Spleen (tissue), 11 donors: ENCODE measurements around the gene MLLT10. TPM values are rescaled to one million over a fixed set of nuclear protein-coding genes. Genes with fewer than 3 reads are reported as not detected.

Experiments
- DNase-seq: peaks from one replicate; pipeline ENCODE4 v3.0.0-alpha.2; 2020
- H3K27ac ChIP-seq, 8 donors: fragments of 200-600 bp; sonication (generic) in 7 of 8; 1 replicate in 4 of 8; 2 replicates in 4 of 8; pipeline versions ENCODE4 v1.5.0 to v1.8.0; 2016 to 2021; ENCODE audit warnings: inconsistent platforms in 4 of 8, mild to moderate bottlenecking in 4 of 8, moderate library complexity in 1 of 8
- H3K27me3 ChIP-seq, 7 donors: fragments of 200-600 bp; sonication (generic) in 6 of 7; replicated peaks in 1 of 7; 1 replicate in 4 of 7; 2 replicates in 3 of 7; pipeline versions ENCODE4 v1.5.0 to v1.8.0; 2016 to 2021; ENCODE audit warnings: inconsistent platforms in 3 of 7, mild to moderate bottlenecking in 1 of 7
- H3K36me3 ChIP-seq, 6 donors: fragments of 200-600 bp; sonication (generic) in 5 of 6; 1 replicate in 4 of 6; 2 replicates in 2 of 6; pipeline versions ENCODE4 v1.5.0 to v1.8.0; 2016 to 2021; ENCODE audit warnings: inconsistent platforms in 2 of 6
- H3K4me1 ChIP-seq, 6 donors: fragments of 200-600 bp; sonication (generic) in 5 of 6; 1 replicate in 3 of 6; 2 replicates in 3 of 6; pipeline versions ENCODE4 v1.5.0 to v1.8.0; 2016 to 2021; ENCODE audit warnings: inconsistent platforms in 3 of 6
- H3K4me3 ChIP-seq, 8 donors: fragments of 200-600 bp; sonication (generic) in 7 of 8; 1 replicate in 4 of 8; 2 replicates in 4 of 8; pipeline versions ENCODE4 v1.5.0 to v1.8.0; 2016 to 2021; ENCODE audit warnings: inconsistent platforms in 4 of 8, mild to moderate bottlenecking in 4 of 8, moderate library complexity in 2 of 8
- H3K9me3 ChIP-seq, 8 donors: fragments of 200-600 bp; sonication (generic) in 7 of 8; 1 replicate in 4 of 8; 2 replicates in 4 of 8; pipeline versions ENCODE4 v1.5.0 to v1.8.0; 2016 to 2021; ENCODE audit warnings: inconsistent platforms in 4 of 8
- POLR2A ChIP-seq, 3 donors: fragments of 450-650 bp; IDR thresholded peaks; one replicate each; pipeline ENCODE4 v1.5.1; 2017; ENCODE audit warnings: antibody characterized with exemption in 3 of 3, mild to moderate bottlenecking in 1 of 3
- POLR2AphosphoS5 ChIP-seq, 3 donors: sonication (generic); formaldehyde crosslinking; IDR thresholded peaks; one replicate each; pipeline ENCODE4 v1.5.1; 2017; ENCODE audit warnings: antibody characterized with exemption in 3 of 3
- WGBS, 5 donors: extraction: QIAGEN DNeasy Blood & Tissue Kit in 3 of 5; methylation state at CpG; one replicate each; pipeline versions ENCODE4 v1.1.5 to v1.1.7; 2013 to 2018; 5-methylcytosine and 5-hydroxymethylcytosine counted together
- intact Hi-C: fragments of 100-400 bp; cut with DNase I; formaldehyde crosslinking; loops from one replicate; pipeline ENCODE4 v1.15.0; 2023; ENCODE audit warnings: low total_unique reads
- polyA plus RNA-seq, 3 donors: library from polyadenylated mRNA; stranded (reverse); fragments of 200-250 nt; gene quantifications; one replicate each; pipeline ENCODE4 v1.2.1, GENCODE V29; 2013
- total RNA-seq, 7 donors: library from RNA; depleted of rRNA in 3 of 7; stranded (reverse); fragments of >200 nt in 3 of 7; fragmentation: NEBNext Ultra II Directional in 4 of 7; extraction: Animal tissue kit (Norgen Biotek cat#: 25700) in 4 of 7; gene quantifications; one replicate each; pipeline versions ENCODE4 v1.1.0 to v1.2.1, GENCODE V29; 2016 to 2021
- TF ChIP-seq, protein P1 (sequence below), 11 experiments: fragments of 200-600 bp in 7 of 11; fragments of 450-650 bp in 4 of 11; sonication (generic) in 4 of 11; IDR thresholded peaks in 8 of 11; conservative IDR thresholded peaks in 3 of 11; 1 replicate in 7 of 11; 2 replicates in 4 of 11; pipeline versions ENCODE4 v1.4.0 to v1.8.0; 2016 to 2021; ENCODE audit warnings: antibody characterized with exemption in 11 of 11, inconsistent platforms in 4 of 11, mild to moderate bottlenecking in 1 of 11
- donor health status: healthy with polysubstance abuse.
- donor health status: DM: no; HTN: no; CAD: no; lungs with moderate emphysema.
- donor health status: DM: no; HTN: no; CAD: no.
- donor health status: Bipolar disorder and iron deficiency.
- donor health status: healthy.
- donor health status: DM: no; HTN: no; CAD: no.
- donor health status: DM: yes; HTN: yes; CAD: no.

Gene MLLT10
- total and polyA plus RNA-seq, 10 donors, result 9.5 to 58.1 (median 43.0) TPM

DNA sequence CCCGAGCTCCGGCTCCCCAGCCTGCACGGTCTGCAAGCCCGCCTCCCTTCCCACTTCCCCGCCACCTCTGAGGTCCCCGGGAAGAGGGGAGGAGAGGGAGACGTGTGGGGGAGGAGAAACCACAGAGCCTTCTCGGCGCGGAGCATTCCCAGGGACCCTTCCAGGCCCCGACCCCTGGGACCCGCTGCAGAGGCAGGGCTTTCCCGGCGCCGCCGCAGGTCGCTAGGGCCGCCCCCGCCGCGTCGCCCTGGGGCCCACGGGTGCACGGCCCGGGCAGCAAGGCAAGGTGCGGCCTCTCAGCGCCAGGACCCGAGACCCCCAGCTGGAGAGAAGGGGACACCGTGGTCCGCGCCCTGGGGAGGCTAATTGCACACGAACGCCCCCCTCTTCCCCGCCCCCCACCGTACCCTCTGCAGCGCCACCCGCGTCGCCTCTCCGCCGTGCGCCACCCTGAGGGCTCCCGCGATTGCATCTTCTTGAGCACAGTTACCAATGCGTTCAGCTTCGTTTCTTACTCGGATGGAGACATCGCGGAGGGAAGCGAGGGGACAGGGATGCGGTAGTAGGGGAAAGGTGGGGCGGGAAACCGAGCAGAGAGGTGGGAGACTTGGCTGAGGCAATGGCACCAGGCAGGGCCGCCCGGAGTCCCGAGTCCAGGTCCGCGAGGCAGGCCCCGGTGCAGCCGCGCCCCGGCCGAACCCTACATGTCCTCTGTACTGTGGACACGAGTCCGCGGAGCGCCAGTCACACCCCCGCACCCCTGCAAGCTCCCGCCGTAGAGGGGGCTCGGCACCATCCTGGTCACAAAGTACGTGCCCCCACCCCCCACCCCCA, 37.5 kb upstream of the MLLT10 start:
- H3K27ac ChIP-seq, result peak overlapping the region in 4 of 8 donors; percentile 16 to 52 (median 43)
- TF ChIP-seq, protein P1, sequence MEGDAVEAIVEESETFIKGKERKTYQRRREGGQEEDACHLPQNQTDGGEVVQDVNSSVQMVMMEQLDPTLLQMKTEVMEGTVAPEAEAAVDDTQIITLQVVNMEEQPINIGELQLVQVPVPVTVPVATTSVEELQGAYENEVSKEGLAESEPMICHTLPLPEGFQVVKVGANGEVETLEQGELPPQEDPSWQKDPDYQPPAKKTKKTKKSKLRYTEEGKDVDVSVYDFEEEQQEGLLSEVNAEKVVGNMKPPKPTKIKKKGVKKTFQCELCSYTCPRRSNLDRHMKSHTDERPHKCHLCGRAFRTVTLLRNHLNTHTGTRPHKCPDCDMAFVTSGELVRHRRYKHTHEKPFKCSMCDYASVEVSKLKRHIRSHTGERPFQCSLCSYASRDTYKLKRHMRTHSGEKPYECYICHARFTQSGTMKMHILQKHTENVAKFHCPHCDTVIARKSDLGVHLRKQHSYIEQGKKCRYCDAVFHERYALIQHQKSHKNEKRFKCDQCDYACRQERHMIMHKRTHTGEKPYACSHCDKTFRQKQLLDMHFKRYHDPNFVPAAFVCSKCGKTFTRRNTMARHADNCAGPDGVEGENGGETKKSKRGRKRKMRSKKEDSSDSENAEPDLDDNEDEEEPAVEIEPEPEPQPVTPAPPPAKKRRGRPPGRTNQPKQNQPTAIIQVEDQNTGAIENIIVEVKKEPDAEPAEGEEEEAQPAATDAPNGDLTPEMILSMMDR (IDR thresholded peaks at IDR 0.05 in 8 of 11, conservative IDR thresholded peaks at IDR 0.05 in 3 of 11), result peak in 6 of 11 experiments; percentile 14 to 33 (median 24)
- no peak for TF ChIP-seq POLR2AphosphoS5 (IDR thresholded peaks at IDR 0.05)
- no peak for TF ChIP-seq POLR2A (IDR thresholded peaks at IDR 0.05)
- intact Hi-C loops, result loop anchor here (5.0 to 10.0 kb wide), 2 partner anchors 236 to 458 kb away; no protein-coding TSS in a partner anchor
- DNase-seq, result peak; percentile 86
- 0 to 2% (median 0%) methylated on average over 24 to 72 of the region's 72 CpGs for WGBS, 5 donors
- H3K36me3 ChIP-seq, result no peaks in the 10 kb centered on the region
- H3K4me1 ChIP-seq, result peaks cover 23 to 60% (median 51%) of the 10 kb centered on the region in 6 donors
- peaks cover 0 to 78% (median 48%) of the 10 kb centered on the region in 7 donors for H3K27me3 ChIP-seq
- H3K4me3 ChIP-seq, result peak overlapping the region; percentile 65 to 89 (median 74)
- H3K9me3 ChIP-seq, result no peaks in the 10 kb centered on the region

DNA sequence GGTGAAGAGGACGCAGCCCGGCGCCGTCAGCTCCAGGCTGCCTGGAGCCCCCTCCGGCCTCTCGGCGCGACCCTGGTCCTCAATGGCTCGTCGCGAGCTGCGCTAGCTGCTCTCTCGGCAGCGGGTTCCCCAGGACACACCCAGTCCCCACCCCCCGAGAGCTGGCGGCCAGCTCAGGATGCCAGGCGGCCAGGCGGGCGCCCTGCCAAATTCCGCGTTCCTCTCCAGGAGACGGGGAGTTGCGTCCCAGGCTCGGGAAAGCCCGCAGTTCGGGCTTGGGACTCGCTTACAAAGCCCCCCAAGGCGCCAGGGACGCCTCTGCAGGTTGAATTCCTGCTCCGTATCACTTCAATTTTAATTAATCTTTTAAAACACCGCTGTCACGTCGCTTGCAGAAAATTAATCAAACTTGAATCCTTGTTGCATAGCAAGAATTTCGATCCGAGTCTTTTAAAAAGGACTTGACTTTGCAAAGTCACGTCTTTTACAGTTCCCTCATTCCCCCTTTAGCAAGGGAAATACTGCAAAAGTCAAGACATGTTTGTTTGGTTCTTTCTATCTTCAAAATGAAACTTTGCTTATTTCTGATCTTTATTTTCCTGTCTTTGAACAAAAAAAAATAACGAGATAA, 36.7 kb upstream of the MLLT10 start:
- peaks cover 23 to 60% (median 51%) of the 10 kb centered on the region in 6 donors for H3K4me1 ChIP-seq
- peak overlapping the region in 3 of 8 donors; percentile 37 to 52 (median 49) for H3K27ac ChIP-seq
- H3K4me3 ChIP-seq, result peak overlapping the region; percentile 65 to 89 (median 74)
- peak; percentile 90 for DNase-seq
- WGBS, 5 donors, result 1 to 3% (median 3%) methylated on average over 22 to 37 of the region's 37 CpGs
- no peaks in the 10 kb centered on the region for H3K36me3 ChIP-seq
- H3K9me3 ChIP-seq, result no peaks in the 10 kb centered on the region
- TF ChIP-seq, protein P1 (IDR thresholded peaks at IDR 0.05 in 8 of 11, conservative IDR thresholded peaks at IDR 0.05 in 3 of 11), result no peak
- TF ChIP-seq POLR2A (IDR thresholded peaks at IDR 0.05), result no peak
- peak; percentile 62 to 77 (median 69) for TF ChIP-seq POLR2AphosphoS5 (IDR thresholded peaks at IDR 0.05)
- intact Hi-C loops, result loop anchor here (5.0 to 10.0 kb wide), 2 partner anchors 235 to 458 kb away; no protein-coding TSS in a partner anchor
- H3K27me3 ChIP-seq, result peaks cover 0 to 78% (median 48%) of the 10 kb centered on the region in 7 donors

DNA sequence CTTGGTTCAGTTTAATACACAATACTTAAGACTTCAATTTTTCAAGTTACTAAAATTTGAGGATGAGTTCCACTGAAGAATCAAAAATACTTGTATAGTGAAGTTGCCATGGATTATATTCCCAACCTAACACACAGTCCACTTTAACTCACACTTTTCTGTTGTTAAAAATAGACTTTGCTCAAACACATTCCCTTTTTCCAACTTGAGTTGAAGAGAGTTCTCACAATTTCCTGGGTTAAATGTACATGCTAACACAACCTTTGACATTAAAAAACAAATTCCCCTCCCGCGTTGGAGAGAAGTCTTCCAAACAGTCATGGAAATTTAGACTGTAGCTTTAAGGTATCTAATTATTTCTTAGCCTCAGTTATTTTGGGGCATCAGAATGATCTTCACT, 35.7 kb upstream of the MLLT10 start:
- no peak overlapping the region for H3K27ac ChIP-seq
- no peaks in the 10 kb centered on the region for H3K9me3 ChIP-seq
- peaks cover 23 to 60% (median 51%) of the 10 kb centered on the region in 6 donors for H3K4me1 ChIP-seq
- H3K27me3 ChIP-seq, result peaks cover 0 to 76% (median 48%) of the 10 kb centered on the region in 7 donors
- TF ChIP-seq, protein P1 (IDR thresholded peaks at IDR 0.05 in 8 of 11, conservative IDR thresholded peaks at IDR 0.05 in 3 of 11), result no peak
- TF ChIP-seq POLR2A (IDR thresholded peaks at IDR 0.05), result no peak
- TF ChIP-seq POLR2AphosphoS5 (IDR thresholded peaks at IDR 0.05), result no peak
- H3K4me3 ChIP-seq, result no peak overlapping the region
- intact Hi-C loops, result loop anchor here (5.0 to 10.0 kb wide), 2 partner anchors 234 to 456 kb away; no protein-coding TSS in a partner anchor
- 88 to 97% (median 93%) methylated on average over 2 of the region's 2 CpGs for WGBS, 5 donors
- DNase-seq, result no peak
- H3K36me3 ChIP-seq, result no peaks in the 10 kb centered on the region
